Measurements from ENCODE around the gene TTC39A. TPM values are rescaled to one million over a fixed set of nuclear protein-coding genes. Genes with fewer than 3 reads are reported as not detected.

Gene TTC39A
- total RNA-seq, 1 experiment from 2014 or later: 0.06 TPM

GRCh38 chr1:51314974-51315373 lies 15.4 kb downstream of the TTC39A start:
- no peak for DNase-seq (ENCODE audit: low read depth)

- DNase-seq (ENCODE audit: low read depth): peak; percentile 65
These were observed 16.2 kb downstream of the TTC39A start for GRCh38 chr1:51313961-51314777.

- peak; percentile 30 for DNase-seq (ENCODE audit: low read depth)
These were observed 17.0 kb downstream of the TTC39A start for GRCh38 chr1:51313268-51313852.

GRCh38 chr1:51312718-51313117 lies 17.6 kb downstream of the TTC39A start:
- no peak for DNase-seq (ENCODE audit: low read depth)

- no peak for DNase-seq (ENCODE audit: low read depth)
These were observed 18.5 kb downstream of the TTC39A start for GRCh38 chr1:51311826-51312225.

- no peak for DNase-seq (ENCODE audit: low read depth)
These were observed 19.3 kb downstream of the TTC39A start for GRCh38 chr1:51310871-51311613.

- no peak for DNase-seq (ENCODE audit: low read depth)
These were observed 21.1 kb downstream of the TTC39A start for GRCh38 chr1:51309291-51309690.

GRCh38 chr1:51308636-51309035 lies 21.7 kb downstream of the TTC39A start:
- DNase-seq (ENCODE audit: low read depth): no peak

- DNase-seq (ENCODE audit: low read depth): no peak
These were observed 23.4 kb downstream of the TTC39A start for GRCh38 chr1:51306950-51307349.

GRCh38 chr1:51305371-51305823 lies 25.0 kb downstream of the TTC39A start:
- DNase-seq (ENCODE audit: low read depth): no peak

- no peak for DNase-seq (ENCODE audit: low read depth)
These were observed 26.0 kb downstream of the TTC39A start for GRCh38 chr1:51304360-51304759.

GRCh38 chr1:51303751-51304251 lies 26.6 kb downstream of the TTC39A start:
- peak; percentile 79 for DNase-seq (ENCODE audit: low read depth)

GRCh38 chr1:51303315-51303714 lies 27.0 kb downstream of the TTC39A start:
- no peak for DNase-seq (ENCODE audit: low read depth)

GRCh38 chr1:51302746-51303145 lies 27.6 kb downstream of the TTC39A start:
- no peak for DNase-seq (ENCODE audit: low read depth)

GRCh38 chr1:51302270-51302669 lies 28.1 kb downstream of the TTC39A start:
- DNase-seq (ENCODE audit: low read depth): no peak

- no peak for DNase-seq (ENCODE audit: low read depth)
These were observed 28.6 kb downstream of the TTC39A start for GRCh38 chr1:51301844-51302162.

- DNase-seq (ENCODE audit: low read depth): no peak
These were observed 29.1 kb downstream of the TTC39A start for GRCh38 chr1:51301152-51301843.

- no peak for DNase-seq (ENCODE audit: low read depth)
These were observed 30.2 kb downstream of the TTC39A start for GRCh38 chr1:51299981-51300670.

- DNase-seq (ENCODE audit: low read depth): no peak
These were observed 31.0 kb downstream of the TTC39A start for GRCh38 chr1:51299185-51299885.

- no peak for DNase-seq (ENCODE audit: low read depth)
These were observed 32.0 kb downstream of the TTC39A start for GRCh38 chr1:51298322-51298705.
